ENCODE measurements around the gene PAQR5. TPM values are rescaled to one million over a fixed set of nuclear protein-coding genes. Genes with fewer than 3 reads are reported as not detected.
A peak's percentile ranks its signal among the peaks of the same experiment; 100 is the strongest.

Gene PAQR5
- total RNA-seq, 1 donor from 2014 or later, result 0.50 TPM

GRCh38 chr15:69388260-69388705 lies 89.6 kb downstream of the PAQR5 start:
- ATAC-seq (no peak), DNase-seq (ENCODE audit: low spot score) (peak; percentile 37)

GRCh38 chr15:69389426-69389825 lies 90.7 kb downstream of the PAQR5 start:
- DNase-seq (ENCODE audit: low spot score) (peak; percentile 27), ATAC-seq (no peak)

DNA sequence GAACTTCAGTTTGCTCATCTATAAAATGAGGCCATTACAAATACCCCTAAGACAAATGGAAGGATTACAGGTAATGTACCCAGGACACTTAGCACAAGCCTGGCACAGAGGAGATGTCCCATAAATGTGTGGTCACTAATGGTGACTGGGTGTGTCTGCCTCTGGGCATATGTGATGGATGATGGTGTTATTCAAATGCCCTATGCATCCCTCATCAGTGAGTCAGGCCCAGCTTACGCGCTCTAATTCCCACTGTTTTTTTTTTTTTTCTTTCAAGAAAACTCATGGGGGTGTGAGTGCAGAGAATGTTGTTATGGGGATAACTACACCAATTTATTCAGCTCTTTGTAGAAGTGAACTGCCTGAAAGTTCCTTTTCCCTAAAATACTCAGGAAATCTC lies 91.9 kb downstream of the PAQR5 start:
- ATAC-seq (no peak), DNase-seq (ENCODE audit: low spot score) (peak; percentile 12)

DNA sequence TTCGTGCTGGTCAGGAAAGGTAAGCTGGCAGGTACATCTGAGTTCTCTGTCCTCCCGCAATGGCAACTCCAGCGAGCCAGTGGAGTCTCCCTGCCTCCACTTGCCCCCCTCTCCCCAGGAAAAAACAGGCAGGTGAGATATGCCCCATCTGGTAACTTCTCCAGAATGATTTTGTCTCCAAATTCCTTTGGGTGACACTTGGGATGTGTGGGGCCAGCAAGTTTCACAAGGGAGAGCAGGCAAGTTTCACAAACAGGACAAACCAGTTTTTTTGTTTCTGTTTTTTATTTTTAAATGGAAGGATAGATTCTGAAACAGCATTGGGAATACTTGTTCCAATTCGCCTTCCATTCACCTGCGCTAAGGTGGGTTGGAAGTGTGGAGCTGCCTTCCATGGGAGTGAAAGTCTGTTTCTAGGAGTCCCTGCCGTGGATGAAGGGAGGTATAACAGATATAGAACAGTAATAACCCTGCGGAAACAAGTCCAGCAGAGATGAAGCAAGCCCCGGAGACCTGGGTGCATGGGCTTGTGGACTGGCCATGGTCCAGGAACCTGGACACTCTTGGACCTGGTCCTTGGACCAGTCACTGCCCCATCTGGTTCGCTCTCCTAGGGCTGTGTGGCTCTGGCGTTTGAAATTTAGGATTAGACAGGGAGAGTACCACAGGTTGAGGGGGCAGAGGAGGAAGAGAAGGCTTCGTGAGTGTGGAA lies 92.5 kb downstream of the PAQR5 start:
- DNase-seq (ENCODE audit: low spot score) (peak; percentile 39), ATAC-seq (no peak)

DNA sequence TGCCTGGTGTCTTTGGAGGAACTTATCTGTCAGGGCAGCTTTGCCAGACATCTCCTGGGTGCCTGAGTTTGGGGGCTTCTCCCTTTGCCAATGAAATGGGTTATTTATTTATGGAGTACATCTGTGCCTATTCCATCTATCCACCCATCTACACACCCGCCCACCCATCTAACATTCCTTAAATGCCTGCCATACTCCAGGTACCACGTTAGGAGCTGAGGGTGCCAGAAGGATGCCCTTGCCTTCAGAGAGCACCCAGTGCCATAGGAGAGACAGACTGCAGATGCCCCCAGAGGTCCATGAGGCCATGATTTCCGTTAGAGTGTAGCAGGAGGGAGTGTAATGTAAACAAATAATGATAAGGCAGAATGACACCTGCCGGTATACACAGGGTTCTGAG lies 93.6 kb downstream of the PAQR5 start:
- no peak for ATAC-seq
- peak; percentile 26 for DNase-seq (ENCODE audit: low spot score)

GRCh38 chr15:69393831-69394491 lies 95.2 kb downstream of the PAQR5 start:
- DNase-seq (ENCODE audit: low spot score) (peak; percentile 23), ATAC-seq (no peak)

GRCh38 chr15:69394556-69395282 lies 96.0 kb downstream of the PAQR5 start:
- DNase-seq (ENCODE audit: low spot score) (peak; percentile 76), ATAC-seq (peak; percentile 96)

DNA sequence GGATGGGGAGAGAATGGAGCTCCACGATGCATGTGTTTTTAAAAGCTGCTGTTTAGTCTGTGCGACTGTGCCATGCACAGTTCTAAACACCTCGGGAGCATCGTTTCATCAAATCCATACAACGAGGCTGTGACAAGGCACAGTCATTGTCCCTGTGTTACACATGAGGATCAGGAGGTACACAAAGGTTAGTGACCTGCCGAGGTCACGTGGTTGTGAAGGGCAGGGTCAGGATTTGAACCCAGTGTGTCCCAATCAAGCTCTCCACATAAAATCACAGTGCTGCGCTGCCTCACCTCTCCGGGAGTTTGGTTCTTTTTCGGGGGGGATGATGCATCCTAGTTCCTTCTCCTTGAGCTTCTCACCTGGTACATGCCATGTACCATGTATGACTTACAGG lies 96.7 kb downstream of the PAQR5 start:
- peak; percentile 65 for ATAC-seq

DNA sequence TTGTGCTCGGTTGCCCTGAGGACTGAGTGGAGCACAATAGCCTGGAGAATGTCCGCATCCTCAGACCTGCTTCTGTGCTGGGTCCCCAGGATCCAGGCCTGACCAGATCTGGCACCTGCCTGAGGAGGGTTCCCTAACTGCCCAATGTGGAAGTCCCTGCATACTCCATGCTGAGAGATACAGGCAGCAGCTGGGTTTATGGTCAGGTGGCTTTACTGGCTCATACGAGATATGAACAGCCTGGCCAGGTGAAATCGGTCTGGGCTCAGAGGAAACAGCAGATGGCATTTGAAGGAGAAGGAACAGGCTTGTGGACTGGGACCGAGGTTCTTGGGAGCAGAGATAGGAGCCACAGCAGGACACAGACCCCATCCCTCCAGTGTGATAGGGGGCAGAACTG lies 97.3 kb downstream of the PAQR5 start:
- ATAC-seq (no peak), DNase-seq (ENCODE audit: low spot score) (peak; percentile 33)

More for the DNA sequence above, 96.7 kb downstream of the PAQR5 start:
- DNase-seq (ENCODE audit: low spot score), result peak; percentile 45

DNA sequence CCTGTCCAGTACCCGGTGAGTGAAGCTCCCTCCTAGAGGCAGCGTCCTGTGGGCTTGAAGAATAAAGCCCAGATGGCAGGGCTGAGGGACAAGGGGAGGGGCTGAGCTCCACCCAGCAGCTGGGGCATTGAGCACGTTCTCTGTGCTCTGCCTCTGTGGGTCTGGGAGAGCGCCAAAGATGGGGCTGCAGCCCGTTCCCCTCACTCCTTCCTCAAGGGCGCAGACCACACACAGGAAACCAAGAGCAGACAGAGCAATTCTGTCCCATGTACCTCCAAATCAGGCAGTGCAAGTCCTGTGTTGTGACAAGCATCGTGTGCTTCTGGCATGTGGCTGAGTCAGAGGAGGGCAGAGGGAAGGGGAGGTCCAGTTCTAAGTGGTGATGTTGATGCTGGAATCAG lies 99.8 kb downstream of the PAQR5 start:
- no peak for ATAC-seq
- DNase-seq (ENCODE audit: low spot score), result peak; percentile 33

DNA sequence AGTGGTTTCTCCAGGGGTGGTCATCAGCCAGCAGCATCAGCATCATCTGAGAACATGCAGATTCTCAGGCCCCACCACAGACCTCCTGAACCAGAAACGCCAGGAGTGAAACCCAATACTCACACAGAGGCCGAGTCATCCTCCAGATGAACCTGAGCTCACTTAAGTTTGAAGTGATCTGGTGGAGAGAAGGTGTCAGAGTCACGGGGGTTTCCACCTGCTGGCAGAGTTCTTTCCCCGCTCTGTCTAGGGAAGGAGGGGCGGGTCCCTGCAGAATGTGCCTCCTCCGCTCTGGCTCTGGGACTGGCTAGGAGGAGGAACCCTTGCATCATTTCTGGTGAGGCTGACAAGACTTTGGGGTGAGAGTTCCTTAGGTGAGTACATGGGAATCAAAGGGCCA lies 102.1 kb downstream of the PAQR5 start:
- ATAC-seq, result no peak
- DNase-seq (ENCODE audit: low spot score), result no peak

DNA sequence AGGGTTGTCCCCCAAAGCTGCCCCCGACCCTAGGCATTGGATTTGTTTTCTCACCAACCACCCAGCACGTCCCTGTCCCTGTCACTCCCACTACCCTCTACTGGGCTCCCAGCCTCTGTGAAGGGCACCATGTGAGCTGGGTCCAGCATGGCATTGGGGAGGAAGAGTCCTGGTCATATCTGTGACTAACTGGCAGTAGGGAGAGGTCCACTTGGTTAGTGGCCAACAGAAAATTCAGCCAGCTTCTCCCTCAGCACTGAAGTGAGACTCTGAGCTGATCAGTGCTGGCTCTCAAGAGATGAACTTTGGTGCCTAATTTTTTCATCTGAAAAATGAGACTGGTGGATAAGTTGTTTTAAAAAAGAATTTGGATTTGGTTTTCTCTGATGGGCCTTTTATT lies 104.1 kb downstream of the PAQR5 start:
- no peak for DNase-seq (ENCODE audit: low spot score)
- ATAC-seq, result no peak

DNA sequence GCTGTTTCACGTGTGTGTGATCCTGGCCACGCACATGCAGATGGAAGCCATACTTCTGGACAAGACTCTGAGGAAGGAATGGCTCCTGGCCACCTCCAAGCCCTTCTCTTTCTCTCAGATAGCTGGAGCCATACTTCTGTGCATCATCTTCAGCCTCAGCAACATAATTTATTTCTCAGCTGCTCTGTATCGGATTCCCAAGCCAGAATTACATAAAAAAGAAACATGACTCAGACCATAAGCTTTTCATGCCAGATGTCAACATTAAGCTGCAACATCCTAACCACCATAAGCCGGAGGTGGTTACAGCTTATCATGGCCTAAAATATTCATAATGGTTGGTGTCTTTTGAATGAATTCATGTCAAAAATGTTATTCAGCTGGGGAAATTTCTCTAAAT lies 104.9 kb downstream of the PAQR5 start:
- DNase-seq (ENCODE audit: low spot score) (no peak), ATAC-seq (no peak)

GRCh38 chr15:69405110-69405509 lies 106.4 kb downstream of the PAQR5 start:
- no peak for DNase-seq (ENCODE audit: low spot score)
- ATAC-seq, result no peak

GRCh38 chr15:69407719-69408400 lies 109.1 kb downstream of the PAQR5 start:
- DNase-seq (ENCODE audit: low spot score), result no peak
- ATAC-seq, result no peak

DNA sequence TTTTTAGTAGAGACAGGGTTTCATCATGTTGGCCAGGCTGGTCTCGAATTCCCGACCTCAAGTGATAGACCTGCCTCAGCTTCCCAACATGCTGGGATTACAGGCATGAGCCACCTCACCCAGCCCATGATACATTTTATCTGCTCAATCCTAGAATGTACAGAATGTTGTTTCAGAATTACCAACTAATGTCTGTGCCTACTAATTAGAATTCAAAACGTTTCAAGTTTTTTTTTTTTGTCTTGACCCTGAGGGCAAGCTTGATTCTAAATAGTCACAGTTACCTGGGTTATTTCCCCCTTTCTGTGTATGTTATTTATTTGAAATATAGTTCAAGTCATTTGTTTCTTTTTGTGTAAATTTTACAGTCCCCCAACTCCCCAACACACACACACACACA lies 110.1 kb downstream of the PAQR5 start:
- no peak for DNase-seq (ENCODE audit: low spot score)
- ATAC-seq, result no peak

DNA sequence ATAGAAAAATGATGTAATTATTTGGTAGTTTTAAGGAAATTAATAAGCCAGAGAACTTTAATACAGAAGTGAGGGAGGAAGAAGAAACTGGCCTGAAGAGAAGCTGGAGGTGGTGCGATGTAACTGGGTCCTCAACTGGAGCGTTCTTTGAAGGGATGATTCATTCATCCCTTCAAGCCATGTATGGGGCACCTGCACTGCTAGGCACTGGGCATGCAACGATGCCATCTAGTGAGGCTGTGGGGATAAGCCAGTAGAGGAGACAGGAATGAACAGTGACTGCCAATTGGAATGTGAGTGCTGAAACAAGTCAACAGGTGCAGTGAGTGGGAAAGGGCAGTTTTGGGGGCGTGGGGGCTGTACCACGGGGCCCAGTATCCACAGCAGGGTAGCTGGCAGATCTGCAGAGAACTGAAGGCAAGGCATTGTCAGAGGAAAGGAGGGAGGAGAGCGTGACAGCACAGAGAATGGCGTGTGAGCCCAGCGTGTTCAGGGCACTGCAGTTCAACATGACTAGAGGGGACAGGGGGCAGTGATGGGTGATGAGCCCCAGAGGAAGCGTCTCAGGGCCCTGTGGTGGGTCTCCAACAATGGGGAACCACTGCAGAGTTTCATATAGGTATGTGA lies 111.6 kb downstream of the PAQR5 start:
- DNase-seq (ENCODE audit: low spot score) (no peak), ATAC-seq (peak; percentile 49)

DNA sequence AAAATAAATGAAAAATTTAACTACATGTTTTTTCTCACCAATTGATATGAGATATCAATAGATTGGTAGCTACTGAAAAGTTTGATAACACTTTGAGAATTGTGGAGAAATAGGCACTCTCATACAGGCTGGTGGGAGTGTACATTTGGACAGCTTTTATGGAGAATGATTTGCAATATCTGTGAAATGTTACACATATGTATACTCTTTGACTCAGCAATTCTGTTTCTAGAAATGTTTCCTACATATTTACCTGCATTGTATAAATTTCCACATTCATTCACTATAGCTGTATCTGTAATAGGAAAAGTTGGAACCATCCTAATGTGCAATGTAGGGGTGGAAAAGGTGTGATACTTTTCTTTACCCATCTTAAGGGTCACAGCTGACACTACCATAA lies 113.6 kb downstream of the PAQR5 start:
- ATAC-seq (no peak), DNase-seq (ENCODE audit: low spot score) (no peak)

DNA sequence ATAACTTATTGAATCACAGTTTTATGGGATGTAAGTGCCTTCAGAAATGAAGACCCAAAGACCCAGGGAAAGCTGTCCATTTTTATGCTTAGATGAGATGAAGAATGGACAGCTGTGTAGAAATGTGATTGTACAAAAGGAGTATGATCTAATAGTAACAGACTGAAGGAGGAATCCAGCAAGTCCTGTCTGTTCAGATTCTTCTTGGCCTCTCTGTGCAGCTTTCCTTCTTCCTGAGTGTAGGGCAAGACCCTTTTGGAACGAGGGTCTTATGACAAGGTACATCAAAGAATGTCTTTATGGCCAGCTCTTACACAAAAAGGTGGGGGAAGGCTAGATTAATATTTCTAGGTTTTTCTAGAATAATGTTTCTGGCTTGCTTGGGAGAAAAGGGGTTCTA lies 114.0 kb downstream of the PAQR5 start:
- DNase-seq (ENCODE audit: low spot score) (no peak), ATAC-seq (no peak)

DNA sequence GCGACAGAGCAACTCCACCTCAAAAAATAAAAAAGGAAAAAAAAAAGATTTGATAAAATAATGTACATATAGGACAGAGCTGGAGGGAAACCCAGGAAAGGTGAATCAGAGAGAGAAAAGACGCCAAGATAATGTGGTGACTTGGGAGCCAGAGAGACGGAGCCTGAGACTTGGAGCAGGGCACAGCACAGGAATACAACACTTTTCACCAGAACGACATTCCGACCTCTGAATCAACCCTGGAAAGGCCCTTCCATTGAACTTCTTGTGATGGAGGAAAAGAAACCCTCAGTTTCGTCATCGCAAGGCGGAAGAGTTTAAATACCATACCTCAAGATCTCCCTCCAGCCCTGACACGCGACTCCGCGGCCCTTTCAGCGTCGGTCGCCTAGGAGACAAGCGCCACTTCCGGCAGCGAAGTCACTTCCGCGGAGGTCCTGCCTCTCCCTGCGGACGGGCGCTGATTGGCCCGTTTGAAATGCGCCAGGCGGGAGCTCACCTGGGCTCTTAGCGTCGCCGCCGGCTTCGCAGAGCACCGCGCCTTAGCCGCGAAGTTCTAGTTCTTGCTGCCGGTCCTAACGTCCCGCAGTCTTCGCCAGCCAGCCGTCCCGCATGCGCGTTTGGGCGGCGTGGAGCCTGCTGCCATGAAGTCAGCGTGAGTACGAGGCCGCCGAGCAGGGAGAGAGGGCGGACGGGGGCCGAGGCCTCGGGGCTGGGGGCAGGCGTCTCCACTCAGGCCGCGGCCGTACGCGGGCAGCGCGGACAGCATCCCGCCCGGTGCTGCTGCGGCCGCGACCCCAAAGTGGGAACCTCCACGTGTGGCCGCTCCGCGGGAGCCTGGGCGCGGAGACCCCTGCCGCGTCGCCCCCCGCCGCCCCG lies 115.3 kb downstream of the PAQR5 start, which contains the start of gene KIF23:
KIF23 (plus strand) TSS at position 528 of the 879 bp plus-strand sequence; CDS start at position 645, 117 bp downstream.
- DNase-seq (ENCODE audit: low spot score) (peak; percentile 90), ATAC-seq (peak; percentile 99)
